TTC549 (cell line): Measurements from ENCODE around the gene DYNLT5.
"Not testable (repeated sequence)": the region's sequence is repeated elsewhere in the genome, so short reads cannot be mapped to it uniquely, and the experiment has no call there.

Experiments
- FAIRE-seq: peaks from 2 replicates; lab custom pipeline; 2012; peaks lifted over from hg19 to GRCh38; lab: Jason Lieb, UNC

The DYNLT5 gene

GRCh38 chr1:66751160-66751559 is 1.1 kb upstream of the DYNLT5 start:
- FAIRE-seq = no peak

GRCh38 chr1:66752671-66753371 is 562 bp downstream of the DYNLT5 start:
- no peak for FAIRE-seq

GRCh38 chr1:66757722-66758240 is 5.5 kb downstream of the DYNLT5 start:
- no peak for FAIRE-seq

- no peak for FAIRE-seq
Measured at GRCh38 chr1:66758241-66758755, 6.0 kb downstream of the DYNLT5 start.

- no peak for FAIRE-seq
Measured at GRCh38 chr1:66760506-66760905, 8.2 kb downstream of the DYNLT5 start.

GRCh38 chr1:66761221-66761620 is 9.0 kb downstream of the DYNLT5 start:
- no peak for FAIRE-seq

GRCh38 chr1:66764994-66765578 is 12.8 kb downstream of the DYNLT5 start:
- FAIRE-seq = peak; percentile 81

- FAIRE-seq = no peak
Measured at GRCh38 chr1:66767626-66768025, 15.4 kb downstream of the DYNLT5 start.

GRCh38 chr1:66768965-66769364 is 16.7 kb downstream of the DYNLT5 start:
- FAIRE-seq = no peak

GRCh38 chr1:66769512-66770229 is 17.4 kb downstream of the DYNLT5 start:
- FAIRE-seq = no peak

GRCh38 chr1:66770240-66770639 is 18.0 kb downstream of the DYNLT5 start:
- FAIRE-seq = no peak

- FAIRE-seq = no peak
Measured at GRCh38 chr1:66770694-66771093, 18.4 kb downstream of the DYNLT5 start.

- FAIRE-seq = no peak
Measured at GRCh38 chr1:66773227-66773626, 21.0 kb downstream of the DYNLT5 start.

- no peak for FAIRE-seq
Measured at GRCh38 chr1:66774438-66774837, 22.2 kb downstream of the DYNLT5 start.

GRCh38 chr1:66775646-66776045 is 23.4 kb downstream of the DYNLT5 start:
- no peak for FAIRE-seq

- no peak for FAIRE-seq
Measured at GRCh38 chr1:66777831-66778230, 25.6 kb downstream of the DYNLT5 start.

GRCh38 chr1:66778266-66778665 is 26.0 kb downstream of the DYNLT5 start:
- FAIRE-seq = no peak

GRCh38 chr1:66778969-66779368 is 26.7 kb downstream of the DYNLT5 start:
- no peak for FAIRE-seq

GRCh38 chr1:66779475-66780078 is 27.3 kb downstream of the DYNLT5 start:
- FAIRE-seq = no peak

- not testable (repeated sequence) for FAIRE-seq
Measured at GRCh38 chr1:66785800-66786199, 33.5 kb downstream of the DYNLT5 start.

GRCh38 chr1:66787641-66788040 is 35.4 kb downstream of the DYNLT5 start:
- FAIRE-seq = no peak

- FAIRE-seq = no peak
Measured at GRCh38 chr1:66788231-66788939, 36.1 kb downstream of the DYNLT5 start.
